ENCODE results near the gene GSK3B.

DNA sequence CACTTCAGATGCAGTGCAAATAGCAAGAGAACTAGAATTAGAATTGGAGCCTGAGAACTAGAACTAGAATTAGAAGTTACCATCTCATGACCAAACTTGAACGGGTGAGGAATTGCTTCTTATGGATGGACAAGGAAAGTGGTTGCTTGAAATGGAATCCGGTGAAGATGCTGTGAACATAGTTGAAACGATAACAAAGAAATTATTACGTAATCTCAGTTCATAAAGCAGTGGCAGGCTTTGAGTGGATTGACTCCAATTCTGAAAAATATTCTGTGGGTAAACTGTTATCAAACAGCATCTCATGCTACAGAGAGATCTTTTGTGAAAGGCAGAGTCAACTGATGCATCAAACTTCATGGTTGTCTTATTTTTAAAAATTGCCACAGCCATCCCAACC, 48.0 kb upstream of the GSK3B start:
- TF ChIP-seq, protein P1, sequence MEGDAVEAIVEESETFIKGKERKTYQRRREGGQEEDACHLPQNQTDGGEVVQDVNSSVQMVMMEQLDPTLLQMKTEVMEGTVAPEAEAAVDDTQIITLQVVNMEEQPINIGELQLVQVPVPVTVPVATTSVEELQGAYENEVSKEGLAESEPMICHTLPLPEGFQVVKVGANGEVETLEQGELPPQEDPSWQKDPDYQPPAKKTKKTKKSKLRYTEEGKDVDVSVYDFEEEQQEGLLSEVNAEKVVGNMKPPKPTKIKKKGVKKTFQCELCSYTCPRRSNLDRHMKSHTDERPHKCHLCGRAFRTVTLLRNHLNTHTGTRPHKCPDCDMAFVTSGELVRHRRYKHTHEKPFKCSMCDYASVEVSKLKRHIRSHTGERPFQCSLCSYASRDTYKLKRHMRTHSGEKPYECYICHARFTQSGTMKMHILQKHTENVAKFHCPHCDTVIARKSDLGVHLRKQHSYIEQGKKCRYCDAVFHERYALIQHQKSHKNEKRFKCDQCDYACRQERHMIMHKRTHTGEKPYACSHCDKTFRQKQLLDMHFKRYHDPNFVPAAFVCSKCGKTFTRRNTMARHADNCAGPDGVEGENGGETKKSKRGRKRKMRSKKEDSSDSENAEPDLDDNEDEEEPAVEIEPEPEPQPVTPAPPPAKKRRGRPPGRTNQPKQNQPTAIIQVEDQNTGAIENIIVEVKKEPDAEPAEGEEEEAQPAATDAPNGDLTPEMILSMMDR (IDR thresholded peaks at IDR 0.05 in 2 of 3, conservative IDR thresholded peaks at IDR 0.05 in 1 of 3; ENCODE audit: borderline replicate concordance in 1 of 3, insufficient read depth in 1 of 3, low read depth in 2 of 3, low read length in 2 of 3), result no peak
- TF ChIP-seq EGR1 (IDR thresholded peaks at IDR 0.05; ENCODE audit: low read depth) (no peak), POLR2A (IDR thresholded peaks at IDR 0.05; ENCODE audit: borderline replicate concordance, extremely low read depth, insufficient read depth, insufficient read length) (no peak), POLR2AphosphoS5 (IDR thresholded peaks at IDR 0.05; ENCODE audit: low read depth, low read length) (no peak)

Data from HCT116 (cell line).